NCI-H2196 treated with DMSO at 0.1 percent for 48 hours (cell line): ENCODE data around the gene ST3GAL4.
A peak's percentile ranks its signal among the peaks of the same experiment; 100 is the strongest.
"Not testable (repeated sequence)": the region's sequence is repeated elsewhere in the genome, so short reads cannot be mapped to it uniquely, and the experiment has no call there.

ENCODE experiments used
- DNase-seq: peaks from one replicate; lab custom pipeline; 2025; ENCODE audit not compliant: unreplicated experiment; lab: John Stamatoyannopoulos, UW

Gene ST3GAL4

GRCh38 chr11:126345759-126346585 lies 9.5 kb upstream of the ST3GAL4 start:
- DNase-seq: peak; percentile 32

GRCh38 chr11:126346586-126346940 lies 8.9 kb upstream of the ST3GAL4 start:
- DNase-seq: no peak

- DNase-seq: not testable (repeated sequence)
Measured at GRCh38 chr11:126346946-126347345, 8.5 kb upstream of the ST3GAL4 start.

DNA sequence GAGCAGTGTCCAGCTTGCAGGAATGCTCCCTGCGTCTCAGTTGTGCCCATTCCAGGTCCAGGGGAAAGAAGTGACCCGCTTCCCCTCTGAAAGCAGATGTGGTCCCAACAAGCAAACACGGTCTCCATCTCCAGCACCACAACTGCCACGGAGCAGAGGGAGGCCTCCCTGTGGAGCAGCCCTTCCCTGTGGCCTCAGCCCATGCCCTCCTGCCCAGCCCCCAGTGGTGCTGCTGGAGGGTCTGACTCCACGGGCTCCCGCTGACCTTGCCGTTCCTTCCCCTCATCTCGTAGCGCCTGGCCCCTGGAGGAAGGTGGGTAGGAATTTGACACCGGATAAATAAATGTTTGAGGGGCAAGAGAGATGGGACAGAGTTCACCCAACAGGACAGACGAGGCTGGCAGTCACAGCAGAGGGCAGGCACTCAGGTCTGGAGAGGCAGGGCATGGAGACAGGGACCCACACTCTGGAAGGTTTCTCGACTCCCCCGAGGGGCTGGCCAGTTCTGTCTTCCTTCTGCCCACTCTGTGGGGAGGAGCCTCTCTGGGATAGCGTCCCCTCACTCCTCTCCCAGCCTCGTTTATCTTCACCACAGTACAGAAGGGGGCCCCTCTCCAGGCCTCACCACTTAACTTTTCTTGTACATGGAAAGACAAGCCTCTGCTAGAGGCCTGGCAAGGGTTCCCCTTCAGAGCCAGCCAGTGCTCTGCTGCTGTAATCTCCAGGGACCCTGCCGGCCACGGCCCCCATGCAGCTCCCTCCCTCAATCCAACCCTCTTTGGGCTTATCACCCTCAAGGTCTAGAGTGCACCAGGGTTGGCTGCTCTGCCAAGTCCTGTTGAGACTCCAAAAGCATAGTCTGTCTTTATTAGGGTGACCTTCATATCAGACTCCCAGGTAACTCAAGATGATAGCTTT lies 7.5 kb upstream of the ST3GAL4 start:
- no peak for DNase-seq

DNA sequence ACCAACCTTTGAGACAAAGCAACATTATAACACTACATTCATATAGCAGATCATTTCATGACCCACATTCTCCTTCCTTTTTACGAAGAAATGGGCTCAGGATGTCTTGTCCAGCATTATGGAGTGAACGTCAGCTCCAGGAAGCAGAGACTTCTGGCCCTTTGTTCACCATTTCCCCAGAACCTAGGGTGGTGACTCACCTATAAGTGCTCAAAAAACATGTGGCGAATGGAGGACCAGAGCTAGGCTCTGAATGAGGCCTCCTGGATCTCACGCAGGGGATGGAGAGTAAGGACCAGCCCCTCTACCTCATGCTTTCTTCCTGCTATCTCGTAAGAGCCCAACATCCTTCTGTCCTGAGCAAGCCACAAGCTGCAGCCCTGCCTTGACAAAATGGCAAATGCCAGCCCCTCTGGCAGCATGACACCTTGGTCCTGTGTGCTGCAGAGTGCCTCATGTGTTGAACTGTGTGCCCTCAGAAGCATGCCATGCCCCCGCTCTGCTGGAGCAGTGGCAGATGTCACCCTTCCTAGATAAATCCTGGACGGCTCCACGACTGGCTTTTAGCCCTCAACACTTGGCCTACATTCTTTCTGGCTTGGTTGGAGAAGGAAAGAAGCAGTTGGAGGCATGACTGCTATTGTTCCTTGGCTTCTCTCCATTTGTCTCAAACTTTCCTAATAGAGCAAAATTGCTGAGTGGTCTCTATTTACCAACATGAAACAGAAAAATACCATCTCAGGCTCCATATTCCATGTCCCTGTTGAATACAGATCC lies 6.5 kb upstream of the ST3GAL4 start:
- DNase-seq: no peak

DNA sequence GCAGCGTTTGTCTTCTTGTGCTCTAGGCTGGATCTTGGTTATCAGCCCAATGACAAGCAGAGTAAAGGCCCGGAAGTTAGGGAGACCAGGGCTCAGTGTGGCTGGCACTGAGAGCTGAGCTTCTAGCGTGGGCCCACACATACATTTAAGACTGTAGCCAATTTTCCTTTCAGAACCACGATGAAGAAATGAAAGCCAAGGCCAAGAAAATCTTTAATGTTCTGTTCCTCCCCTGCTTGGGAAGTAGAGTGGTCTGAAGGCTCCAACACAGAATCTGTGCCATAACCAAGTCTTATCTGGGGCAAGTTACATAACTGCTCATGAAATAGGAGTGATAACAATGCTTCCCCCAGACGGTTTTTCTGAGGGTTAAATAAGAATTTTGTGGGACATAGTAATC lies 4.7 kb upstream of the ST3GAL4 start:
- no peak for DNase-seq

DNA sequence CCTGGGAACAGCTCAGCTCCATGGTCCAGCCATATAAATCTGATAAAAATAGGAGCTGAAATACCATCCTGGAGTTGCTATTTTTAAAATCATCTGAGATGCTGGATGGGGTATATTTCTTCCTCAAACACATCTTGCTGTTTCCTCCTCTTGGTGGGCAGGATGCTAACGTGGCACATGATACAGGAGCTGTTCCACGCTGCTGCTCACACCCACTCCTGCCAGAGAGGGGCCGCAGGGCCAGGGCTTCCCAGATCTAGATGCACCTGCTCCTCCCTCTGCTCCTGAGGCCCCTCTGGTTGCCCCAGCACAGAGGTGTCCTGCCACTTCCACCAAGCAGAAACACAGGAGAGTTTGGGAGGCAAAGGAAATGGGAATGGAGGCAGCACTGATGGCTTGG lies 3.3 kb upstream of the ST3GAL4 start:
- DNase-seq: no peak

DNA sequence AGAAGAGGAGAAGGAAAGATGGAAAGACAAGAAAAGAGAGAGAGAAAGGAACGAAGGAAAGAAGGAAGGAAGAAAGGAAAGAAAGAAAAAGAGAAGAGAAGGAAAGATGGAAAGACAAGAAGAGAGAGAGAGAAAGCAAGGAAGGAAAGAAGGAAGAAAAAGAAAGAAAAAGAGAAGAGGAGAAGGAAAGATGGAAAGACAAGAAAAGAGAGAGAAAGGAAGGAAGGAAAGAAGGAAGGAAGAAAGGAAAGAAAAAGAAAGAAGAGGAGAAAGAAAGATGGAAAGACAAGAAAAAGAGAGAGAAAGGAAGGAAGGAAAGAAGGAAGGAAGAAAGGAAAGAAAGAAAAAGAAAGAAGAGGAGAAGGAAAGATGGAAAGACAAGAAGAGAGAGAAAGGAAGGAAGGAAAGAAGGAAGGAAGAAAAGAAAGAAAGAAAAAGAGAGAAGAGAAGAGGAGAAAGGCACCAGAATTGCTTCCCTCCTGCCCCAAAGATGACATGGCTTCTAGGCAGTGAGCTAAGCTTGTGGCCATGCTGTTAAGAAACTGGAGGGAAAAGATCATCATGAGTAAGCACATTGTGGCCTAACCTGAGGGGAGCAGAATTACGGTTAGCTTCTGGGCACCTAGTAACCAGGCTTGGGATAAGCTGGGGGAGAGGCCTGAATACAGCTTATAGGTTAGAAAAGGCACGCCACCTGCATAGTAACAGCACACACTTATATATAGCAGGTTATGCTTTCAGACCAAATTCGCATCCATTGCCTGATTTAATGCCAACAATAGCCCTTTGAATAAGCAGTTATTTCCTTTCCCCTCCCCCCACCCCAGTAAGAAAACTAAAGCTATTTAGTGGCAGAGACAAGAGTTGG lies 2.3 kb upstream of the ST3GAL4 start:
- no peak for DNase-seq

DNA sequence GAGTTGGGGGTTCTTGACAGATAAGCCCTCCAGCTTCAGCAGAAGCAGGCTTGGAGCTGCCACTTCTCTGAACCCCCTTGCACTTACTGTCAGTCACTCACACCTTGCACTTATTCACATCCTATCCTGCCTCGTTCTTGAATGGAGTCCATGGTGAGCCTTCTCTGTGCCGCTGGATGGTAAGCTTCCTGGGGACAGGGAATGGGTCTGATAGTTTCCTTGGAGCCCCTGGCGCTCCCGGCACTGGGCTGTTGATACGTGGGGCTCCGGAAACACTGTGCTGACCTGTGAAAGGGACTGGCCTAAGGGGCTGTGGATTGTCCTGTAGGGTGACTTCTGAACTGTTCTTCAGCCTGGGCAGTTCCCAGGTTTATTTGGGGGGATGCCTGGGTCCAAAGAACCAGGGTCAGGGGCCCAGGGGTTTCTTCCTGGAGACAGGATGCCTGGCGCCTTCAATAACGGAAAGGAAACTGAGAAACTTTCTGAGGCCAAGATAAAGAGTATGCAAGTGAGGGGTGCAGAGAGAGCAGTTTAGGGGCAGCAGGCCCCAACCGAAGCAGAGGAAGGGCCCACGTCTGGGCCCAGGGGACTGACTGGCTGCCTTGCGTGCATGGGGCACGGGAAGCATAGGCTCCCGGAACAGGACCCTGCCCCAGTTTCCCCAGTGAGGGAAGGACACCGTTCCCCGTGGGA lies 709 bp upstream of the ST3GAL4 start:
- no peak for DNase-seq

GRCh38 chr11:126355926-126356897 lies 726 bp downstream of the ST3GAL4 start:
- DNase-seq: no peak

DNA sequence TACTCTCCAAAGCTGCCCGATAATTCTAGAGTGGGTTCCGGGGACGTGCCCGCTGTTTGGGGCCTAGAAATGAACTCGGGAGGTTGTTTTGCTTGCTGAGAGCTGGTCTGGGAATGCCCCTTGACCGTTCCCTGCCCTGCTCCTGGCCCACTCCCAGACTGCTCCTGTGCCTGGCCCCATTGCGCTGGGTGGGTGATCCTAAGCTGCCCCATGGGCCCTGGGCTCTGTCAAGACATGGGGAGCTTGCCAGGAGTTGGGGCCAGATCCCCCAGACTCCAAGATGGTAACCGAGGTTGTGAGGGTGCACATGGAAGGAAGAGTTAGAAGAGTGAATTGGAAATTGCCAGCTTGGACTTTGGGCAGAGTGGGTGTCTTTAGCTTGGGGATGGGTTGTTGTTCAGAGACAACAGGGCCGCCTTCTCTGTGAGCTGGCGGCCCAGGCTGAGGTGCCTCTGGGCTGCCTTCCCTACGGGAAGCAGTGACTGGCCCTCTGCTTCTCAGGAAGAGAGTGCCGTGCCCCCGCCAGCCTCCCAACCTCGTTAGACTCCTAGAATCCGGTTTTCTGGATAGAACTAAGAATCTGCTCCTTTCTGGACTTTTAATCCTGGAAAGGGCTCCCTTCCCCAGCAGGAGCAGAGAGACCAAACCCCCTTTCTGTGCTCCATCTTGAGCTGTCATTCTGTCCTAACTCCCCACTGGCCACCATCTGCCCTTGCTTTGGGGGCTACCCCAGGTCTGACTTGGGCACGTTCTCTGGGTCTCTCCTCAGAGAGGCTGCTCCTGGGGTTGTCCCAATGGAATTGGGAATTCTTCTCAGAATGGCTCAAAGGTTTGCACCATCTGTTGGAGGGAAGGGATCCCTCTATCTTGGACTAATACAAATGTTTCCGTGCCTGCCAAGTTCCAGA lies 1.8 kb downstream of the ST3GAL4 start:
- DNase-seq: no peak

DNA sequence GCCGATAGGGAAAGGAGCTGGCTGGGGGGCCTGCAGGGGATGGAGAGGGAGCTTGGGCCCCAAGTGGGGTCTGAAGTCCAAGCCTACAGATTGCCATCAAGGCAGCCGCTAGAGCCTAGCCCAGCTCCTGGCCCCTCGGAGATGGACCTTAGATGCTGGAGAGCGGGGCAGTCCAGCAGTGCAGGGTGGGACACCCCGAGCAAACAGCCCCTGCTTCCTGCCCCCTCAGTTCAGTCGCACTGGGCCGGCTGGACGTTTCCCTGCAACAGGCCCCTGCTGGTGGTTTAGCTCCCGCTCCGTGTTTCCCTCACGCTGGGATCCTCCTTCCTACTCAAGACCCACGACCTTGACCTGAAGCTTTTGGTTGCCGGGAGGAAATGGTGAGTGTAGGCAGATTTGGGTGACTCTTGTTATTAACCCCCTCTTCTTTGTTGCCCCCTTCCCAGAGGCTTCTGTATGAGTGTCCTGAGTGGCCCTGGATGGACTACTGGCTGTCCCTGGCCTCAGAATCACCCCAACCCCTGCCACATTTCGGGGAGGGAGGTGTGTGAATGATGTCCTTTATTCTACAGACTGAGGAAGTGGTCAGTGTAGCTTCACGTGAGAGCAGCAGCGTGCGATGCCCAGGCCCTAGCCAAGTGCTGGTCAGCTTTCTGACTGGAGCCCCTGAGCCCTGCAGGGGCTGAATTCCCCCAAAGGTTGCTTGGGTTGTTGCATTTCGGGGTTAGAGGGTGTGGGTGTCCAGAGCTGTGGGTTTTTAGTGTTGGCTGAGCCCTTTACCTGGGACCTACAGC lies 2.7 kb downstream of the ST3GAL4 start:
- DNase-seq: no peak

DNA sequence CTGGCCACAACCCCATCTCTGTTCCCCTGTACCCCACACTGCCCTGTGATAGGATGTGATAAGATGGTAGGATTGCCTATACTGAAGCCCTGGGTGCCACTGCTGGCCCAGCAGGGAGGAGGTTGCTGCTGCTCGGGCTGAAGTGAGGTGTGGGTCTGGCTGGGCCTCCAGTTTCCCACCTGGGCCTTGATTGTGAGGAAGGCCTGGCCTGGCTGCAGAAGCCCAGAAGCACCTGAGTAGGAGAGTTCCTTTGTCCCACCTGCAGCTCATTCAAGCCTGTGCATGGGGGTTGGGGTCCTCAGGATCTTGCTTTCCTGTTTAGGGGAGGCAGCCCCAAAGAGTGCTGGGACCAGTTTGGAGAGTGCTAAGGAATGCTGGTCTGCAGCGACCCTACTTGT lies 3.3 kb downstream of the ST3GAL4 start:
- DNase-seq: no peak

- DNase-seq: peak; percentile 74
Measured at GRCh38 chr11:126359431-126360048, 4.1 kb downstream of the ST3GAL4 start.

DNA sequence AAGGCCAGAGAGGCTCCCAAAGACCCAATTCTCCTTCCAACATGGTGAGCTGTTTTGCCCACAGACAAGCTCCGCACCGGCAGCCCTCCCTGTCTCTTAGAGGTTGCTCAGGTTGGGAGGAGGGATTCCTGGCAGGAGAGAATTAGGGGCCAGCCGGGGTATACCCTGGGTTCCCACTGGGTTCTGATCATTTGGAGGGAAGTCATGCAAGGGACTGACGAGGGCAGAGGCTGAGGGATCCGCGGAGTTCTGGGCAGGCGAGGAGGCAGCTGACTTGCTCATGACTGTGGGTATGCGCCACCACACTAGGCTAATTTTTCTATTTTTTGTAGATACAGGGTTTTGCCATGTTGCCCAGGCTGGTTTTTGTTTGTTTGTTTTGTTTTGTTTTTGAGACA lies 4.6 kb downstream of the ST3GAL4 start:
- no peak for DNase-seq

- no peak for DNase-seq
Measured at GRCh38 chr11:126361400-126361799, 5.9 kb downstream of the ST3GAL4 start.
